Stomach (tissue), 9 donors: ENCODE measurements around the gene STXBP2. TPM values are rescaled to one million over a fixed set of nuclear protein-coding genes. Genes with fewer than 3 reads are reported as not detected.

Source experiments
- DNase-seq, 2 donors: peaks; one replicate each; pipeline versions ENCODE4 v3.0.0 to v3.0.0-alpha.2; 2013 to 2019
- H3K27ac ChIP-seq, 5 donors: fragments of 200-600 bp in 4 of 5; sonication (generic) in 4 of 5; one replicate each; pipeline ENCODE4 v1.5.1; 2013 to 2019; ENCODE audit warnings: mild to moderate bottlenecking in 1 of 5, moderate library complexity in 1 of 5
- H3K27me3 ChIP-seq, 3 donors: fragments of 200-600 bp; sonication (generic); one replicate each; pipeline ENCODE4 v1.5.1; 2017 to 2019; ENCODE audit warnings: mixed run types in 1 of 3
- H3K36me3 ChIP-seq, 4 donors: fragments of 200-600 bp; sonication (generic); 1 replicate in 3 of 4; 2 replicates in 1 of 4; pipeline ENCODE4 v1.5.1; 2016 to 2019
- H3K4me1 ChIP-seq, 4 donors: fragments of 200-600 bp; sonication (generic); one replicate each; pipeline ENCODE4 v1.5.1; 2016 to 2019
- H3K4me3 ChIP-seq, 4 donors: fragments of 200-600 bp; sonication (generic) in 3 of 4; one replicate each; pipeline ENCODE4 v1.5.1; 2016 to 2019; ENCODE audit warnings: mild to moderate bottlenecking in 1 of 4
- H3K9me3 ChIP-seq, 4 donors: fragments of 200-600 bp; sonication (generic); one replicate each; pipeline ENCODE4 v1.5.1; 2016 to 2019
- CTCF ChIP-seq, 7 experiments: fragments of 450-650 bp in 4 of 7; fragments of 200-600 bp in 3 of 7; sonication (generic) in 3 of 7; IDR thresholded peaks; one replicate each; pipeline ENCODE4 v1.5.1; 2016 to 2019; ENCODE audit warnings: antibody characterized with exemption in 7 of 7, control low read depth in 2 of 7, mild to moderate bottlenecking in 1 of 7
- EP300 ChIP-seq: sonication (generic); formaldehyde crosslinking; IDR thresholded peaks from one replicate; pipeline ENCODE4 v1.6.1; 2017; ENCODE audit warnings: antibody characterized with exemption
- POLR2A ChIP-seq, 4 donors: fragments of 450-650 bp; IDR thresholded peaks; one replicate each; pipeline ENCODE4 v1.6.1; 2016; ENCODE audit warnings: antibody characterized with exemption in 4 of 4, control low read depth in 2 of 4, mild to moderate bottlenecking in 1 of 4, moderate library complexity in 1 of 4
- POLR2AphosphoS5 ChIP-seq, 3 donors: sonication (generic); formaldehyde crosslinking; IDR thresholded peaks; one replicate each; pipeline ENCODE4 v1.6.1; 2016; ENCODE audit warnings: antibody characterized with exemption in 3 of 3
- WGBS, 5 donors: extraction: QIAGEN DNeasy Blood & Tissue Kit in 3 of 5; methylation state at CpG; one replicate each; pipeline versions ENCODE4 v1.1.5 to v1.1.7; 2013 to 2018; 5-methylcytosine and 5-hydroxymethylcytosine counted together
- intact Hi-C: fragments of 100-400 bp; cut with DNase I; formaldehyde crosslinking; loops from one replicate; pipeline ENCODE4 v1.15.1; 2023; ENCODE audit warnings: low total_unique reads
- polyA plus RNA-seq, 3 donors: library from polyadenylated mRNA; stranded (reverse); fragments of 200-250 nt; gene quantifications; one replicate each; pipeline ENCODE4 v1.2.3, GENCODE V29; 2013
- total RNA-seq, 5 donors: library from RNA; depleted of rRNA; stranded (reverse); fragments of >200 nt; gene quantifications; one replicate each; pipeline versions ENCODE4 v1.1.0 to v1.2.3, GENCODE V29; 2014 to 2016
- donor health status: healthy with polysubstance abuse.
- donor health status: Bipolar disorder and iron deficiency.
- donor health status: healthy.

Gene STXBP2
- total and polyA plus RNA-seq, 8 donors = 46.6 to 734 (median 138) TPM

DNA sequence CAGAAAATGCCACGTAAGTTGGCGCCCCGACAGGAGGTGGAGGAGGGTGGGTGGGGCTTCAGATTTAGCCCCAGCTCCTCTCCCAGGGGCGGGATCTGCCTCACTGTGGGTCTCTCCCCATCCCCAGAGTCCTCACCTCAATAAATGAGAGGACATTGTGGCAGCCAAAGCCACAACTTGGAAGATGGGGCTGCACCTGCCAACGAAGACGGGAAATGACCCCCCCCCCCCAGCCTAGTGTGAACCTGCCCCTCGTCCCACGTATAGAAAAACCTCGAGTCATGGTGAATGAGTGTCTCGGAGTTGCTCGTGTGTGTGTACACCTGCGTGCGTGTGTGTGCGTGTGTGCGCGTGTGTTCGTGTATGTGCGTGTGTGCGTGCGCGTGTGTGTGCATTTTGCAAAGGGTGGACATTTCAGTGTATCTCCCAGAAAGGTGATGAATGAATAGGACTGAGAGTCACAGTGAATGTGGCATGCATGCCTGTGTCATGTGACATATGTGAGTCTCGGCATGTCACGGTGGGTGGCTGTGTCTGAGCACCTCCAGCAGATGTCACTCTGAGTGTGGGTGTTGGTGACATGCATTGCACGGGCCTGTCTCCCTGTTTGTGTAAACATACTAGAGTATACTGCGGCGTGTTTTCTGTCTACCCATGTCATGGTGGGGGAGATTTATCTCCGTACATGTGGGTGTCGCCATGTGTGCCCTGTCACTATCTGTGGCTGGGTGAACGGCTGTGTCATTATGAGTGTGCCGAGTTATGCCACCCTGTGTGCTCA lies 42.3 kb downstream of the STXBP2 start:
- Histone ChIP-seq H3K9me3 (no peaks in the 10 kb centered on the region), H3K27me3 (peaks cover 0 to 54% (median 25%) of the 10 kb centered on the region in 3 donors), H3K4me3 (peak overlapping the region in 2 of 4 donors; percentile 20 to 24), H3K27ac (peak overlapping the region in 2 of 5 donors; percentile 8 to 66), H3K36me3 (peaks cover 7 to 22% (median 21%) of the 10 kb centered on the region in 4 donors), H3K4me1 (peaks cover 0 to 28% (median 24%) of the 10 kb centered on the region in 4 donors)
- DNase-seq = peak in 1 of 2 donors; percentile 57
- intact Hi-C loops = no loop called here
- 37 to 46% (median 41%) methylated on average over 24 to 30 of the region's 30 CpGs for WGBS, 5 donors
- TF ChIP-seq POLR2A (IDR thresholded peaks at IDR 0.05) (no peak), POLR2AphosphoS5 (IDR thresholded peaks at IDR 0.05) (no peak)

DNA sequence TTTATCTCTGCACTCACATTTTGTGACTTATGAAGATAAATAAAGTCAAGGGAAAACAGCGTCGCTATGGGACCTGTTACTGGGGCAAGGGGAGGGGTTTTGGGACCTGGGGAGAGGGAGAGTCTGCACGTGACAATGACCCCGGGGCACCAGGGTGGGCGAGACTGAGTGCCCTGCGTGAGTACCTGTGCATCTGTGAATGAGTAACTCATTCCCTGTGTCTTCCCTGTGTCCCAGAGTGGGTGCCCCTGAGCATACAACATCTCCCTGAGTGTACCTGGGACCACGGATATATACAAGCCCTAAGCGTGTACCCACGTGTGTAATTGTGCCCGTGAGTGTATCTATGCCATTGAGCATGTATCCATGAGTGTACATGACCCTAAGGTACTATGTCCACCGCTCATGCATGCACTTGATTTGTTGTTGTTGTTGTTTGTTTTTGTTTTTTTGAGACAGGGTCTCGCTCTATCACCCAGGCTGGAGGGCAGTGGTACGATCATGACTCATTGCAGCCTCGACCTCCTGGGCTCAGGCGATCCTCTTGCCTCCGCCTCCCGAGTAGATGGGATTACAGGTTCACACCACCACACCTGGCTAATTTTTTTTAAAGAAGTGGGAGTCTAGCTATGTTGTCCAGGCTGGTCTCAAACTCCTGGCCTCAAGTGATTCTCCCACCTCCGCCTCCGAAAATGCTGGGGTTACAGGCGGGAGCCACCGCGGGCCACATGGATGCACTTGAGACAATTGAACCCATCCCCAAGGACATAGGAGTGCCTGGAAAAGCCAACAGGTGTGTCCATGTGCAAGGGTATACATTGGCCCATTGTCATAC lies 43.1 kb downstream of the STXBP2 start:
- peak overlapping the region; percentile 94 to 100 (median 99) for H3K4me3 ChIP-seq
- H3K36me3 ChIP-seq = peaks cover 7 to 30% (median 29%) of the 10 kb centered on the region in 4 donors
- WGBS, 5 donors = 39 to 43% (median 42%) methylated on average over 22 of the region's 22 CpGs
- no peak for DNase-seq
- TF ChIP-seq POLR2A (IDR thresholded peaks at IDR 0.05) (no peak), POLR2AphosphoS5 (IDR thresholded peaks at IDR 0.05) (no peak), EP300 (no peak), CTCF (IDR thresholded peaks at IDR 0.05) (no peak)
- intact Hi-C loops = loop anchor here (10.0 kb wide), 1 partner anchor 105 kb away; no protein-coding TSS in a partner anchor
- H3K9me3 ChIP-seq = no peaks in the 10 kb centered on the region
- H3K27ac ChIP-seq = peak overlapping the region in 3 of 5 donors; percentile 91 to 96 (median 93)
- H3K4me1 ChIP-seq = peaks cover 0 to 28% (median 24%) of the 10 kb centered on the region in 4 donors
- H3K27me3 ChIP-seq = peaks cover 0 to 53% (median 25%) of the 10 kb centered on the region in 3 donors

DNA sequence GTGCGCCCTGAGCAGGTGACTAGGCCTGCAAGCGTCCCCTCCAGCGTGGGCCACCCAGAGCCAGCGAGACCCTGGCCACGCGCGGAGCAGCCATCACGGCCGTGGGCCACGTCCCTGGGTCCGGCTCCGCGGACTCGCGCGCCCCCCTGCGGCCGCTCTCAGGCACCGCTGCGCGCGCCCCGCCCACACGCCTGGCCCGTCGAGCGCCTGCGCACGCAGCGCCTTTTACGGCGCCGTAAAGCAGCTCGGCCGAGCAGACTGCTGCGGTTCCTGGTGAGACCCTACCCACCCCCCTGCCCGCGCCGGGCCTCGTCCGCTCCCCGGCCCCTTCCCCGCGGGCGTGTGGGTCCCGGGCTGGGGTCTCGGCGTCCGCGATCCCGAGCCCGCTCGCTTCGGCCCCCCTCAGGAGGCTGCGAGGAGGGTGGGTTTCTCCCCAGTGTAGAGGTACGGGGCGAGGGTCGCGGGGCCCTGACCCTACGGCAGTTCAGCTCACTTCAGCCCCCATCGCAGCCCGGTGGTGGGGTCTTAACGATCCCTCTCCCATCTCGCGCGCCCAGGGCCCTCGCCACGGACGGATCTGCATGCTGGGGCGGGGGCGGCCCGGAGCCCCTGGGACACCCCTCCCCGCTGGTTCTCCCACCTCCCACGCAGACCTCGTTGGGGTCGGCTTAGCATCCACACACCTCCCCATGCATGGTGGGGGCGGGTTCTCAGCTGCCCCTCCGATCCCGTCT lies 43.9 kb downstream of the STXBP2 start, which contains the start of gene TRAPPC5:
Gene TRAPPC5, plus strand, starts transcription at position 228 of the 734 bp plus-strand sequence. CDS start 1,421 bp downstream, outside the sequence.
- peaks cover 0 to 28% (median 24%) of the 10 kb centered on the region in 4 donors for H3K4me1 ChIP-seq
- peak within 1 kb of the TSS; percentile 94 to 100 (median 99) for H3K4me3 ChIP-seq
- peak within 1 kb of the TSS; percentile 88 to 96 (median 92) for H3K27ac ChIP-seq
- H3K27me3 ChIP-seq = peaks cover 0 to 45% (median 25%) of the 10 kb centered on the region in 3 donors
- intact Hi-C loops = loop anchor here (10.0 kb wide), 1 partner anchor 106 kb away; no protein-coding TSS in a partner anchor
- H3K36me3 ChIP-seq = peaks cover 7 to 35% (median 33%) of the 10 kb centered on the region in 4 donors
- 0 to 1% (median 1%) methylated on average over 13 to 79 of the region's 79 CpGs for WGBS, 5 donors
- peak; percentile 89 to 97 for DNase-seq
- TF ChIP-seq POLR2A (IDR thresholded peaks at IDR 0.05) (no peak), CTCF (IDR thresholded peaks at IDR 0.05) (peak in 4 of 7 experiments; percentile 24 to 99 (median 97)), POLR2AphosphoS5 (IDR thresholded peaks at IDR 0.05) (peak; percentile 13 to 85 (median 63))
- H3K9me3 ChIP-seq = no peaks in the 10 kb centered on the region

- intact Hi-C loops = loop anchor here (10.0 kb wide), 1 partner anchor 107 kb away; no protein-coding TSS in a partner anchor
- peaks cover 7 to 35% (median 33%) of the 10 kb centered on the region in 4 donors for H3K36me3 ChIP-seq
- no peaks in the 10 kb centered on the region for H3K9me3 ChIP-seq
- peaks cover 0 to 37% (median 23%) of the 10 kb centered on the region in 3 donors for H3K27me3 ChIP-seq
- TF ChIP-seq EP300 (no peak), CTCF (IDR thresholded peaks at IDR 0.05) (peak in 5 of 7 experiments; percentile 25 to 52 (median 39)), POLR2A (IDR thresholded peaks at IDR 0.05) (no peak), POLR2AphosphoS5 (IDR thresholded peaks at IDR 0.05) (no peak)
- DNase-seq = peak; percentile 75 to 92
- H3K27ac ChIP-seq = peak overlapping the region; percentile 88 to 96 (median 92)
- H3K4me1 ChIP-seq = peaks cover 0 to 28% (median 24%) of the 10 kb centered on the region in 4 donors
- H3K4me3 ChIP-seq = peak overlapping the region; percentile 94 to 100 (median 99)
- WGBS, 5 donors = 5 to 7% (median 5%) methylated on average over 39 to 43 of the region's 43 CpGs
Observed at GRCh38 chr19:7681340-7682174, 44.6 kb downstream of the STXBP2 start.
